Measurements from ENCODE around the gene PTGIS. TPM values are rescaled to one million over a fixed set of nuclear protein-coding genes. Genes with fewer than 3 reads are reported as not detected.

PTGIS gene
- total RNA-seq, 1 donor from 2014 or later: 42.1 TPM

DNA sequence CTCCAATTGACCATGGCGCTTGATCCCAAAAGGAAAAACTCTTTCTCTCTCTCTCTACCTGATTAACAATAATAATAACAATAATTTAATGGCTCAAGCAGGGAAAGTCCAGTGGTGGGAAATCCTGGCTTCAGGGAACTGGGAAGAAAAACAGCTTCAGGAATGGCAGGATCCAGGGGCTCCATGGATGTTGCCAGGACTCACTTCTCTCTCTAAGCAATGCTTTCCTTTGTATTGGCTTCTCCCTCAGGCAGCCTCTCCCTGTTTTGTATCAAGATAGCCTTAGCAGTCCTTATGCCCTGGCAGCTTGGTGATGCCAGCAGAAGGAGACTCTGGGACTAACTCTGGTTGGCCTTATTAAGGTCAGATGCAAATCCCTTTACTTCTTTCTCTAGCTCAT is 13.5 kb upstream of the PTGIS start:
- no peaks in the 10 kb centered on the region for H3K27me3 ChIP-seq
- no peak for TF ChIP-seq CTCF (IDR thresholded peaks at IDR 0.05)
- no peaks in the 10 kb centered on the region for H3K9me3 ChIP-seq
- H3K4me3 ChIP-seq: no peak overlapping the region
- no peaks in the 10 kb centered on the region for H3K36me3 ChIP-seq
- DNase-seq: no peak
- intact Hi-C loops (cut with DNase I): no loop called here
- H3K27ac ChIP-seq: no peak overlapping the region
- H3K4me1 ChIP-seq: peaks cover 37% of the 10 kb centered on the region
- no peak for ATAC-seq

GRCh38 chr20:49580813-49581174 is 12.9 kb upstream of the PTGIS start:
- Histone ChIP-seq H3K9me3 (no peaks in the 10 kb centered on the region), H3K4me3 (no peak overlapping the region), H3K4me1 (peaks cover 34% of the 10 kb centered on the region), H3K27me3 (no peaks in the 10 kb centered on the region), H3K27ac (no peak overlapping the region), H3K36me3 (no peaks in the 10 kb centered on the region)
- intact Hi-C loops (cut with DNase I): no loop called here
- TF ChIP-seq CTCF (IDR thresholded peaks at IDR 0.05): no peak
- ATAC-seq: no peak
- DNase-seq: no peak

DNA sequence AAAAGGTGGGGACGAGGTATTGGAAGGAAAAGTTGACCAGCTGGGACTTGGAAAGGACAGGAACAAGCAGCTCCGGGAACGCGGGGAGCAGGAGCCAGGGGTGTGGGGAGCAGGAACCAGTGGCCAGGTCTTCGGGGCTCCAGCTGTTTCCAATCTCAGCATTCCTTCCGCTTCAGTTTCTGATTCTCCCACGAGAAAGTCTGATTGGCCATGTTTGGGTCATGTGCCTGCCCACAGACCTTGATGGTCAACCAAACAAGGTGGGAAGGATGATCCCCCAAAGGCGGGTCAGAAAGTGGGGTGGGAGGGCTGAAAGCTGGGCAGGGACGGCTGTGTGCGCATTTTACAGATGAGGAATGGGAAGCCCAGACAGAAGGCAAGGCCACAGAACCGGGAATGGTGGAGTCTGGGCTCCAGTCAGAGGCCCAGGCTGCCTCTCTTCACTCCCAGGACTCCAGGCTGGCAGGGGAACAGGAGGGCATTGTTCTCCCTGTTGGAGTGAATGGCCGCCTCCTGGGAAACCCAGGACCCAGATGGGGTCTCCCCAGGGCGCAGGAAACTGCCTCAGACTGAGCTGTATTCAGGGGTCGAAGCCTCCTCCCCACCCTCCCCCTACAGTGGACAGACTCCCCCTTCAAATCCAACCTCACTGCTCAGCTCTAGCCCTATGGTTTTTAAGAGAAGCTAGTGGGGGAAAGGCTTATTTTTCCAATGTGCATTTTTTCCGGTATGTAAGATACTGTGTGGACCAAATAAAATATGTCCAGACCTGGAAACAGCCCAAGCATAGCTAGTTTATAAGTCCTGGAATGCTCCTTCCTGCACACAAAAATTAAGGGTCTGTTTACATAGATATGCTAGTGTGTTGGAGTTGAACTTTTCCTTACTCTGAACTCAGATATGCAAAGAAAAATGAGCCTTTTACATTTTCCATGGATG is 12.2 kb upstream of the PTGIS start:
- Histone ChIP-seq H3K27me3 (no peaks in the 10 kb centered on the region), H3K4me3 (no peak overlapping the region), H3K4me1 (peaks cover 31% of the 10 kb centered on the region), H3K9me3 (no peaks in the 10 kb centered on the region), H3K27ac (peak overlapping the region; percentile 39), H3K36me3 (no peaks in the 10 kb centered on the region)
- DNase-seq (no peak), ATAC-seq (no peak)
- no peak for TF ChIP-seq CTCF (IDR thresholded peaks at IDR 0.05)
- intact Hi-C loops (cut with DNase I): no loop called here

- ATAC-seq (no peak), DNase-seq (peak; percentile 19)
- no peak for TF ChIP-seq CTCF (IDR thresholded peaks at IDR 0.05)
- intact Hi-C loops (cut with DNase I): no loop called here
- no peaks in the 10 kb centered on the region for H3K9me3 ChIP-seq
- no peak overlapping the region for H3K4me3 ChIP-seq
- H3K4me1 ChIP-seq: peaks cover 26% of the 10 kb centered on the region
- no peaks in the 10 kb centered on the region for H3K27me3 ChIP-seq
- no peaks in the 10 kb centered on the region for H3K36me3 ChIP-seq
- H3K27ac ChIP-seq: no peak overlapping the region
These were observed 11.3 kb upstream of the PTGIS start for GRCh38 chr20:49579195-49579594.

DNA sequence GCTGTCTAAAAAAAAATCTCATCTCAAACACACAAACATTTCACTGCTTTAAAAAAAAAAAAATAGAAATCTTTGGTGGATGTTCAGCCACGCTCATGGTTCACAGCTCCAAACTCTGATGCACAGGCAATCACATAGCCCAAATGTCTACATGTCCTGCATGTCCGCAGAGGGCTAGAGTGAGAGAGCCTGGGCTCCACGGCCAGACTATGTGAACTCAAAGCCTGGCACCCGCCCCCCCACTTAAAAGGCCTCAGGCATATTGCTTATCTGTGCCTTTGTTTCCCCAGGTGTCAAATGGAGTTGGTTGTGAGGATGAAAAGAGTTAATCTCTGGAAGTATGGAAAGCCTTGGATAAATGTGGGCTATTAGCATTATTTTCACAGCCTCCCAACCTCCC is 10.5 kb upstream of the PTGIS start:
- no peak overlapping the region for H3K27ac ChIP-seq
- ATAC-seq: no peak
- intact Hi-C loops (cut with DNase I): no loop called here
- H3K4me3 ChIP-seq: no peak overlapping the region
- no peaks in the 10 kb centered on the region for H3K27me3 ChIP-seq
- peaks cover 18% of the 10 kb centered on the region for H3K4me1 ChIP-seq
- DNase-seq: peak; percentile 11
- H3K36me3 ChIP-seq: no peaks in the 10 kb centered on the region
- TF ChIP-seq CTCF (IDR thresholded peaks at IDR 0.05): no peak
- no peaks in the 10 kb centered on the region for H3K9me3 ChIP-seq

All from upper lobe of right lung (tissue), 1 donor.